HG02885 (cell line): ENCODE results near the gene KCNA2.

ENCODE experiments used
- ATAC-seq: cut with Tn5 transposase; IDR thresholded peaks from one replicate; pipeline ENCODE4 v1.9.1; 2021; ENCODE audit warnings: mild to moderate bottlenecking; ENCODE audit not compliant: unreplicated experiment, poor library complexity

The KCNA2 gene

DNA sequence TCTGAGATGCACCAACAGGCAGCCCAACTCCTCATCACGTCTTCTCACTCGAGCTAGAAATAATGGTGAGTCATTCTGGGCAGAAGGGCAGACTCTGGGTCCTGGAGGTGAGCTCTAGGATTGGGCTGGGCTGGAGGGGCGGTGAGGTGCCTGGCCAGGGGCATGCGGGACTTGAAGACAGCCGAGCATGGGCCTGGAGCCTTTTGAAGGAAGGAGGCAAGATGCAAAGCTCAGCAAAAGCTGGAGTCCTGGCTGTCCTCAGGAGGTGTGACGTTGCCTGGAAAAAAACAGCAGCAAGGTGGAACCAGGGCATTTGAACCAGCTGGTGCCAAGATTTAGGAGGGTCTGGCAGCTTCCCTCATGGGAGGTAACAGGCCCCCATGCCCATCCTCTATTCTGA lies 712 bp downstream of the KCNA2 start:
- ATAC-seq, result no peak

DNA sequence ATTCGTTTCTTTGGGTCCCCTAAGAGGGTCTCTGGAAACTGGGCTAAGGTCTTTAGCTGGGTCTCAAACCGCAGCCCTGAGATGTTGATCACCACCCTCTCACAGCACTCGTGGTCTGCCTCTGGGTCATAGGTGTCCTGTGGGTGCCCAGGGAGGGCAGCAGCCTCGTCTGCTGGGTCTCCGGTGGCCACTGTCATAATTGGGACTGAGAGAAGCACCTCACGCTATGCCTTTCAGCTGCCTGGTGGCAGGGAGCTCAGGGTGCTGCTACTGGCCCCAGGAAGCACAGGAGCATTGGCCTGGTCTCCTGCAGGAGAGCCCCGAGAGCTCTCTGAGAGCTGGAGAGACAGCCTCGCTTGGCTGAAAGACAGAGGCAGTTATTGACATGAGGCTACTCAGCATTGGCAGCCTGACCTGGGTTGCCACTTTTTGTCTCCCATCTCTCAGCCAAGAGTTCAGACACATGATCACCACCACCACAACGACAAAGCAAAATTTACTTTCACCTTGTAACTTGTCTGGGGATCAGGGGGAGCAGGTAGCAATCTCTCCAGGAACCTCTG lies 1.5 kb downstream of the KCNA2 start:
- no peak for ATAC-seq

DNA sequence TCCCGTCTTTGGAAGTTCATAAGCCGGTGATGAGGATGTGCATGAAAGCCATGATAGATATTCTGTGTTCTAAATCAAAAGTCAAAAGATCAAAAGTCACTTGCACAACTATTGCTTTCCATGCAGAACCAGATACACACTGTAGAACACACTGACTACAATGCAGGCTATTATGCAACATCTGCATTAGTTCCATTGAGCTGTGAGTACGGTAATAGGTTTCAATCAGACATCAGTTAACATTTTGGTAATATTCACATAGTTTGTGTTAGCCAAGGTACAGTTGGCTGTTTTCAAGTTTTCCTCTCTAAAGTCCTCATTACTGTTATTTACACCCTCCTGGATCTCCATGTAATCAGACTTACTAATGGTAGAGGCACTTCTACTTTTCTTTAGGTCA lies 3.1 kb downstream of the KCNA2 start:
- ATAC-seq, result no peak

DNA sequence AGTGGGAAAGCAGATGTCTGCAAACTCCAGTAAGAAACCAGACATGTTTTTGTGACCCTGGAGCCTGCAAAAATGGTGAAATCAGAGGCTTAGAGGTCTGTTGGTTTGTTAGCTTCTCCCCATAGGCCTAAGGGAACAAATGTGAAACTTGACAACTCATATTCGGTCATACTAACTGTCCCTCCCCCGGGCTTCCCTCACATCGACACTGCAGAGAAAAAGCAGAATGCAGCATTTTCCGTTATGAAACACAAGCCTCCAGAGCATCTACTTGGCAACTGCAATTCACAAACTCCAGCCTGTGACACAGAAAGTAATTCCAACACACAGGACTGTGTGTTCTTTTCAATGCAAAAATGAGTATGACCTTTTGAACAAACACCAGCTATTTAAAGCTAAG lies 3.7 kb downstream of the KCNA2 start:
- ATAC-seq, result no peak

- ATAC-seq, result no peak
Measured at GRCh38 chr1:110601332-110601731, 4.8 kb downstream of the KCNA2 start.

DNA sequence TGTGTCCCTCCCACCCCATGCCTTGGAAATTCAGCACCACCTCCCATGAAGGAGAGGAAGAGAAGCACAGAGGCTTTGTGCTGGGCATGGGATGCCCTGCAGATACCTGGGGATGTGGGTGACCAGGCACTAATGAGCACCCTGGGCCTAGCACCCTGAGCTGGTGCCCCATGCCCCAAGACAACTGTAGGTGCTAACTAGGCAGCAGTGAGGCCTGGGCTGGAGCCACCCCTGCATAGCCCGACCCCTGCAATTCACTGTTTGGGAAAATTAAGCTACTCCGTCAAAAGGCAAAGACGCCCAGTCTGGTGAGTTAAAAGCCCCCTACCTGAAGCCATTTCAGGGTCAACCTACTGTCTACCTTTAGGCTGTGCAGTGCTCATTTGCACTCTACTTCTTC lies 5.4 kb downstream of the KCNA2 start:
- no peak for ATAC-seq

DNA sequence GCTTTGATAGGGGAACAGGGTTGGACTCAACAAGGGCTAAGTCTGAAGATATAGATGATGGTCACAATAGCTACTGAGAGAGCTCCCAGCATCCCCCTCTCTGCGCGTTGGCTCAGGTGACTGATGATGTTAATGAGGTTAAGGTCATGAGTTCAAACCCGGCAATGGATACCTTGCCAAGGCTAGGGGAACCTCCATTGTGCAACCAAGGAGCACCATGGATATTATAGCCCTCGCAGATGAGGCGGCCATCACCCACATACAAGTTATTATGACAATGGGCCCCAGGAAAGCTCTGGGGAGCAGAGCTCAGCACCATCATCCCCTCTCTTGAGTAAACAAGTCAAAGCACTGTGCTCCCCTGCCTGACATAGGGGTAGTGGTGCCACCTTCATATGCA lies 8.2 kb downstream of the KCNA2 start:
- ATAC-seq, result no peak

DNA sequence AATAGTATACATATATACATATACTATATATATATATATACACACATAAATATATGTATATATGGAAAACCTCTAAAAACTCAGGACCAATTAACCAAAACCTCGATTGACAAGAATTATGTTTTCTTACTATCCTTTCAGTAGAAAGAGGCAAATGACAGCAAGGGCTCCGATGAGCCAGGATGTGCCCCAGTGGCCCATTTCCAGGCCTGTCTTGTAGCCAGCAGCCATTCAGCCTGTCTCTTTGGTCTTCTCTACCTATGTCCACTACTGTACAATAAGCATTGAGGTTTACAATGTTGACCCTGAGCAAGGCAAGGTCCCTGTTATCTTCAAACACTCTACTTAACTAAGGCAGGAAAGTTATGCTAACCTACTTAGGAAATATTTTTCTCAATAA lies 9.8 kb downstream of the KCNA2 start:
- no peak for ATAC-seq

DNA sequence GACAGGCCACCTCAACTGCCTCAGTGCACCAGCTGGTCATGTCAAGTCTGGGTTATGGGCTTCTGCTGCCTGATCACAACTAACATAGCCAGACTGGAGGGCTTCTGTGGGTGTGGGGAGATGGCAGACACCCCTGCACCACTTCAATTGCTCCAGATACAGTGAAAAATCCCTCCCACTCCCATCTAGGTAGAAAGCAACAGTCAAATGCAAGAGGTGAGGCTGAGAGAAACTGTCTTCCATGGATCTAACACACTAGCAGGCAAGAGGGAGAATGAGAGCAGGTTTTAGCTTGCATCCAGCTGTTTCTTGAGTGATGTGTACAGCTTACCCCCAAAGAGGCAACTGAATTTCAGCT lies 10.8 kb downstream of the KCNA2 start:
- no peak for ATAC-seq

DNA sequence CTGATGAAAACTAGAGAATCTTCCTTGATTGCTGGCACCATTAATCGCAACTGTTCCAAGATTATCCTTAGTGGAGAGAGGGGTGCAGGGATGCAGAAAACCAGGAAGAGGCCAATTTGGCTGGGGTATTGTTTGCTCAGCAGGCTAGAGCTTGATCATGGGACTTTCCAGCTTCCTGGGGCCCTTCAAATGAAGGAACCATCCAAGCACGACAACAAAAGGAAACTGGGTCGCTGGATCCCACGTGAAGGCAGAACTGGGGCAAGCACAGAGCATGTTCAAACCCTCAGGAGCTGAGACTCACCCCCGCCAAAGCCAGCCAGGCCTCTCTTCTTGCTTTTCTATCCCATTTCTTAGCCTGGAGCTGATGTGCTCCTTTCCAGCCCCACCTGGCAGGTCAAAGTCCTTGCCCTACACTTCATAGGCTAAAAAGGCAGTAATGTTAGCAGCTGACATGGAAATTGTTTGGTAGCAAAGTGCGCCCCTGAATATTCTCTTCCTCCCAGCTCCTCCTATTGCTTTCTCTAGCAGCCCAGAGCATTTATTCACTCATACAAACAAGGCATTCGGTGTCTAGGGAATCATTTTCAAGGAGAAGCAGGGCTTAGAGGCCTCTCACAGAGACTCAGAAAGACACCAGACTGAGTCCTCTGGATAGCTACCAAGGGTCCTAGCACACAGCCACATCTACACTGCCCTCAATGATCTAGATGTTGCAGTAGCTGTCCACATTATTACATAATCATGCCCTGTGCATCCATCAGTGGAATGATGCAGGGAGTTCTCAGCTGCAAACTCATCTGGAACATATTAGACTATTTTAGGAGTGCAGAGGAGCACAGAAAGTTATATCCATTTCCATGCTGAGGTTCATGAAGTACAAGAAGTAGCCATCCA lies 11.5 kb downstream of the KCNA2 start:
- no peak for ATAC-seq

- ATAC-seq, result no peak
Measured at GRCh38 chr1:110593902-110594301, 12.3 kb downstream of the KCNA2 start.

GRCh38 chr1:110591956-110592355 lies 14.2 kb downstream of the KCNA2 start:
- no peak for ATAC-seq

DNA sequence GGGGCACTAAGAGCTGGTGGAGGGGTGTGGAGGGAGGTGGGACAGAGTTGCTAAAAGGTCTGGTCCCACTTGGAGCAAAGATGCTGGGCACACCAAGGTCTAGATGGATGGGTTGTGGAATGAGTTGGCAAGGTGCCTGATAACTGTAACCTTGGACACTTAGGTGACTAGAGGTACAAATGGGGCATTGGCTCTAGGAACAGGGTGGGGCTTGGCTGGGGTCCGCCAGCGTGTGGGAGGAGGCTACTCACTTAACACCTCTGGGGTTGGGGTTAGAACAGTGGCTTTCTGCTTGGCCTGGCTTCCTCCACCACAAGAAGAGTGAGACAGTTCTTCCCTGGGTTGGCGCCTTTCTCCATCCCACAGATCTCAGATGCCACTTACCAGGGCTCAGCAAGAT lies 17.2 kb downstream of the KCNA2 start:
- ATAC-seq, result no peak

DNA sequence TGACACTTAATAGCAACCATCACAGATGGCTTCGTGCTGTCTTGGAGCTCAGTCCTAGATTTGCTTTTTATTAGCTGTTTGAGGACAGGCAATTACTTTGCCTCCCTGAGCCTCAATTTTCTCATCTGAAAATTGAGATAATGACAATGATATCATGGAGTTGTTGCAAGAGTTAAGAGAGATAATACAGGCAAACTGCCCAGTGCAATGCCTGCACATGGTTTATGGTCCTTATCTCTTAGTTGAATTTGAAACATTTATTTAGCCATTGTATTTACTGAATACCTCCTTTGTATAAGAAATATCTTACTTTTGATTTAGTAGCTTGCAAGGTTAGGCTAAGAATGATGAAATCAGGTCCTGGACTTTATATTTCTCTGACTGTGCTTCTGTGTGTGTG lies 17.7 kb downstream of the KCNA2 start:
- ATAC-seq, result no peak

- no peak for ATAC-seq
Measured at GRCh38 chr1:110587906-110588305, 18.3 kb downstream of the KCNA2 start.

GRCh38 chr1:110585481-110585880 lies 20.7 kb downstream of the KCNA2 start:
- ATAC-seq, result no peak

DNA sequence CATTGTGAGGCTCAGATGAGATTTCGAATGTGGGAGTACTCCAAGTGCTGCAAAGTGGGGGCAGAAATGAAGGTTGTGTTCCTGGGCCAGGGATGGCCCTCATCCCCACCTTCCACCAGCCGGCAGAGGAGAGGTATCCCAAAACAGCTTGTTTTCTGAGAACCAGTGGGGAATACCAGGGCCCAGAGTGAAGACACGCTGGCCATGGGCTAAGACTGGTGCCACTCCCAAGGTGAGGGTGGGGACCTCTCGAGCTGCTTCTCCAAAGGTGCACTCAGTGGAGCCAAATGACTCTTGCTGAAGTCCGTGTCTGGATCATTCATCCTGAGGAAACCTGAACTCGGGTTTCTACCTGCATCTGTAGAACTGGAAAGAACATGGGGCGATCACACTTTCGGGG lies 22.1 kb downstream of the KCNA2 start:
- no peak for ATAC-seq

- no peak for ATAC-seq
Measured at GRCh38 chr1:110583505-110583904, 22.7 kb downstream of the KCNA2 start.

GRCh38 chr1:110582378-110582777 lies 23.8 kb downstream of the KCNA2 start:
- no peak for ATAC-seq

DNA sequence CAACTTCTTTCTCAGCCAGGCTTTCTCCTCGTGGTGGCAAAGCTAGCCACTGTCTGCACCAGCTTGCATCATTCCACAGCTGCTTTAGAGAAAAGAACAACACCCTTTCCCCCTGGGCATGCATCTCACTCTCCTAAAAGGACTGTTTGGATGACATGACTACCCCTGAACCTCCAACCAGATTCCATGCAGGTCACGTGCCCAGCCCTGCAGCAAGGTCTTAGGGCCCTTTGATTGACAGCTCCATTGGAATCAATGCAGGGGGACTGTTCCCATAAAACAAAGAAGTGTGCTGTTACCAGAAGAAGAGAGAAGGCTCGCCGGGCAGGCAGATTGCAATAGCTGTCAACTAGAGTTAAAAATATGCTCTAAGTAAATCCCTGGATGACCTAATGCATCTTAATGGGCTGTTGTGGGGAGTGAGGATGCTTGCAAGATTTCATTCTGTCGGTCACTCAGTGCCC lies 24.4 kb downstream of the KCNA2 start:
- no peak for ATAC-seq

DNA sequence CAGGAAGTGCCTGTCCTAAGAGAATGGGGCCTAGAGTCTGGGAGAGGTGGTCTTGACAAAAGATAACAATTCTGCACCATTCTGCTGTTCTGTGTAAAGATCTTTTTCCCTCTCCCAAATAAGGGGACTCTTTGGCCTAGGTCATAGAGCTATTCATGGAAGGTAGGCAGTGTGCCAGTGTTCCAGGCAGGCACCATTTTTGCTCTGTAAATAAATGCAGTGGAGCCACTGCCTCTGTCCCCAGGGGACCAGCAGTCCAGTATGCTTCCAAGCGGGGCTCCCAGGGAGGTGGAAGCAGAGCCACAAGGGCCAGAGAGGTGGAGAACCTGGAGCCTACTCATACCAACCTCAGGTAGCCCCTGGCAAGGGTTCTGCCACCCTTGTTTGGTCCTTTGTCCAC lies 25.9 kb downstream of the KCNA2 start:
- no peak for ATAC-seq

DNA sequence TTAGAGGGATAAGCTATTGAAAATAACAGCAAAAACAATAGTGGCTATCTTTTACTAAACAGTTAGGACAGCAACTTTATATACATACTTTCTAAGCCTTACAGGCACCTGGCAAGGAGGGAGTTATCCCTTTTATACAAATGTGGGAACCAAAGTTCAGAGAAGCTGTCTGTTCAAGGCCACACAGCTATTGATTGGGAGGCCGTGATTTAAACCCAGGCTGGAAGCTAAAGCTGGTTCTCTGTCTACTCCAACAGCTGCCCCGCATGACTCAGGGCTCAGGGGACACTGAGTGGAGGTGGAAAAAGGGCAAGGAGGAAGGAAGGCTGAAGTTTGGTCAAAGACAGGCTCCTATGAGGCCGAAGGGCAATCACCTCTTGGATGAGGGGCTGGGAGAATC lies 26.7 kb downstream of the KCNA2 start:
- no peak for ATAC-seq
